GM23338 (cell line): ENCODE results near the gene HSPBP1. TPM values are rescaled to one million over a fixed set of nuclear protein-coding genes. Genes with fewer than 3 reads are reported as not detected.

Experiments used
- ATAC-seq: fragments of 200-7000 bp; cut with Tn5 transposase; 3 replicates; pipeline ENCODE4 v1.9.1; 2020
- DNase-seq: peaks from one replicate; pipeline ENCODE4 v3.0.0-alpha.2; 2015; ENCODE audit warnings: low spot score
- H2AFZ ChIP-seq: fragments of 200-600 bp; sonication (generic); 2 replicates; pipeline ENCODE4 v1.8.0; 2016; ENCODE audit warnings: antibody characterized with exemption, mild to moderate bottlenecking, moderate library complexity
- H3F3A ChIP-seq: fragments of 200-600 bp; sonication (generic); replicated peaks from 2 replicates; pipeline ENCODE4 v1.8.0; 2017; ENCODE audit warnings: antibody characterized with exemption, mixed run types, low read depth
- H3K27ac ChIP-seq: fragments of 200-600 bp; sonication (generic); 2 replicates; pipeline ENCODE4 v1.6.1; 2016; ENCODE audit warnings: low read depth
- H3K27me3 ChIP-seq: fragments of 200-600 bp; sonication (generic); 2 replicates; pipeline ENCODE4 v1.8.0; 2016; ENCODE audit warnings: mild to moderate bottlenecking, mixed run types, moderate library complexity; ENCODE audit not compliant: insufficient read depth
- H3K36me3 ChIP-seq: fragments of 200-600 bp; sonication (generic); 2 replicates; pipeline ENCODE4 v1.8.0; 2016; ENCODE audit warnings: mild to moderate bottlenecking; ENCODE audit not compliant: insufficient read depth
- H3K4me1 ChIP-seq: fragments of 200-600 bp; sonication (generic); 2 replicates; pipeline ENCODE4 v1.8.0; 2016; ENCODE audit warnings: mild to moderate bottlenecking, moderate library complexity; ENCODE audit not compliant: insufficient read depth
- H3K4me2 ChIP-seq: fragments of 200-600 bp; sonication (generic); 2 replicates; pipeline ENCODE4 v1.7.1; 2017; ENCODE audit warnings: mixed run types
- H3K4me3 ChIP-seq: fragments of 200-600 bp; sonication (generic); 2 replicates; pipeline ENCODE4 v1.6.1; 2016; ENCODE audit warnings: mixed run types
- H3K79me2 ChIP-seq: fragments of 200-600 bp; sonication (generic); replicated peaks from 2 replicates; pipeline ENCODE4 v1.8.0; 2017; ENCODE audit warnings: mild to moderate bottlenecking; ENCODE audit not compliant: insufficient read depth
- H3K9me2 ChIP-seq: fragments of 200-600 bp; sonication (generic); 2 replicates; pipeline ENCODE4 v1.8.0; 2017; ENCODE audit not compliant: insufficient read depth
- H4K20me1 ChIP-seq: fragments of 200-600 bp; sonication (generic); replicated peaks from 2 replicates; pipeline ENCODE4 v1.8.0; 2017; ENCODE audit warnings: mild to moderate bottlenecking; ENCODE audit not compliant: insufficient read depth
- H3K27ac Mint-ChIP-seq: 2 replicates; pipeline ENCODE4 v1.8.0; 2020; ENCODE audit warnings: inconsistent platforms, mild to moderate bottlenecking, moderate library complexity, mixed read lengths
- H3K27me3 Mint-ChIP-seq: 3 replicates; pipeline ENCODE4 v1.8.0; 2022; ENCODE audit warnings: low read depth, mild to moderate bottlenecking, moderate library complexity, mixed read lengths, inconsistent platforms; ENCODE audit not compliant: insufficient read depth, poor library complexity
- H3K36me3 Mint-ChIP-seq: 3 replicates; pipeline ENCODE4 v1.8.0; 2021; ENCODE audit warnings: low read depth, mild to moderate bottlenecking, inconsistent platforms, moderate library complexity, mixed read lengths
- H3K4me1 Mint-ChIP-seq: 3 replicates; pipeline ENCODE4 v1.8.0; 2020; ENCODE audit warnings: mild to moderate bottlenecking, inconsistent platforms, mixed read lengths
- H3K4me3 Mint-ChIP-seq: 3 replicates; pipeline ENCODE4 v1.8.0; 2021; ENCODE audit warnings: moderate library complexity, mild to moderate bottlenecking, inconsistent platforms, mixed read lengths
- H3K9me3 Mint-ChIP-seq: 3 replicates; pipeline ENCODE4 v1.8.0; 2020; ENCODE audit warnings: moderate library complexity, mild to moderate bottlenecking, inconsistent platforms, mixed read lengths
- CTCF ChIP-seq, 2 experiments: fragments of 200-600 bp in 1 of 2; sonication (generic) in 1 of 2; conservative IDR thresholded peaks; 2 replicates each; pipeline versions ENCODE4 v1.5.1 to v1.6.1; 2016 to 2017; ENCODE audit warnings: antibody characterized with exemption in 2 of 2, low read depth in 2 of 2, mild to moderate bottlenecking in 2 of 2, moderate library complexity in 1 of 2
- EZH2phosphoT487 ChIP-seq: fragments of 200-600 bp; sonication (generic); IDR thresholded peaks from one replicate; pipeline ENCODE4 v1.8.1; 2018; ENCODE audit warnings: antibody characterized with exemption; ENCODE audit not compliant: unreplicated experiment
- NANOG ChIP-seq: IDR thresholded peaks from 2 replicates; pipeline ENCODE4 v1.6.1; 2016; ENCODE audit warnings: antibody characterized with exemption, borderline replicate concordance
- REST ChIP-seq: IDR thresholded peaks from one replicate; pipeline ENCODE4 v1.6.1; 2018; ENCODE audit warnings: antibody characterized with exemption; ENCODE audit not compliant: unreplicated experiment
- ZNF114 ChIP-seq: fragments of 250-450 bp; sonication (Bioruptor Pico); IDR thresholded peaks from 2 replicates; pipeline ENCODE4 v1.5.0; 2020; ENCODE audit warnings: mild to moderate bottlenecking, moderate library complexity
- ZNF331 ChIP-seq: fragments of 250-450 bp; sonication (Bioruptor Pico); IDR thresholded peaks from 2 replicates; pipeline ENCODE4 v1.5.0; 2020; ENCODE audit warnings: low read depth, mild to moderate bottlenecking, moderate library complexity
- polyA plus RNA-seq: library from polyadenylated mRNA; unstranded; fragments of >200 nt; fragmentation: Nextera tagmentation; extraction: Ambion mirVana; gene quantifications from 2 replicates; pipeline ENCODE4 v1.2.1, GENCODE V29; 2016
- total RNA-seq: library from RNA; depleted of rRNA; stranded (reverse); fragments of >200 nt; shearing (Covaris generic); gene quantifications from 2 replicates; pipeline ENCODE4 v1.2.3, GENCODE V29; 2014

Gene HSPBP1
- total and polyA plus RNA-seq, 2 experiments from 2014 or later: 83.6 to 91.1 TPM

GRCh38 chr19:55248704-55249103, 31.2 kb downstream of the HSPBP1 start:
- TF ChIP-seq ZNF331 (CRISPR knock-in tag): no peak
- TF ChIP-seq NANOG: no peak
- TF ChIP-seq REST: no peak
- no peak for TF ChIP-seq CTCF (conservative IDR thresholded peaks at IDR 0.05; ENCODE audit: low read depth in 2 of 2)
- Mint-ChIP-seq H3K4me1 (peaks cover 12% of the 10 kb centered on the region), H3K27me3 (peaks cover 14% of the 10 kb centered on the region), H3K4me3 (no peak overlapping the region), H3K36me3 (peaks cover 15% of the 10 kb centered on the region; the same call in 2 of the 3 replicates), H3K27ac (no peak overlapping the region; the same call in 1 of the 2 replicates), H3K9me3 (no peaks in the 10 kb centered on the region)
- no peak for DNase-seq
- H3K79me2 ChIP-seq: peaks cover 64% of the 10 kb centered on the region
- H3K9me2 ChIP-seq: no peaks in the 10 kb centered on the region
- H3K27me3 ChIP-seq: no peaks in the 10 kb centered on the region
- H3F3A ChIP-seq: 0 out of 2 replicates have a peak, but pooled peaks cover 2% of the 10 kb centered on the region
- no peak overlapping the region for H2AFZ ChIP-seq
- no peak for ATAC-seq
- no peak overlapping the region for H3K4me2 ChIP-seq
- H3K36me3 ChIP-seq: no peaks in the 10 kb centered on the region
- H4K20me1 ChIP-seq: peaks cover 9% of the 10 kb centered on the region
- no peak overlapping the region for H3K27ac ChIP-seq
- H3K4me1 ChIP-seq: peaks cover 5% of the 10 kb centered on the region; the same call in 1 of the 2 replicates
- H3K4me3 ChIP-seq: no peak overlapping the region

GRCh38 chr19:55248166-55248675, 31.7 kb downstream of the HSPBP1 start:
- Histone ChIP-seq H3K4me1 (peaks cover under 1% of the 10 kb centered on the region; the same call in 1 of the 2 replicates), H3K4me2 (no peak overlapping the region), H4K20me1 (peaks cover 4% of the 10 kb centered on the region), H3K27me3 (no peaks in the 10 kb centered on the region), H2AFZ (no peak overlapping the region), H3F3A (no peaks in the 10 kb centered on the region), H3K4me3 (no peak overlapping the region), H3K9me2 (no peaks in the 10 kb centered on the region), H3K79me2 (peaks cover 59% of the 10 kb centered on the region), H3K36me3 (no peaks in the 10 kb centered on the region), H3K27ac (no peak overlapping the region)
- Mint-ChIP-seq H3K27me3 (peaks cover 10% of the 10 kb centered on the region), H3K9me3 (no peaks in the 10 kb centered on the region), H3K36me3 (peaks cover 19% of the 10 kb centered on the region; the same call in 2 of the 3 replicates), H3K4me3 (no peak overlapping the region), H3K4me1 (peaks cover 7% of the 10 kb centered on the region), H3K27ac (no peak overlapping the region)
- TF ChIP-seq CTCF (conservative IDR thresholded peaks at IDR 0.05; ENCODE audit: low read depth in 2 of 2) (no peak), EZH2phosphoT487 (no peak), ZNF114 (CRISPR knock-in tag) (no peak)
- ATAC-seq (no peak), DNase-seq (no peak)
